GM20000 (cell line): ENCODE measurements around the gene PRSS48.
A peak's percentile ranks its signal among the peaks of the same experiment; 100 is the strongest.
"Not testable (repeated sequence)": the region's sequence is repeated elsewhere in the genome, so short reads cannot be mapped to it uniquely, and the experiment has no call there.

Experiments
- DNase-seq: peaks from one replicate; pipeline ENCODE4 v3.0.0; 2012; ENCODE audit warnings: low spot score
- CTCF ChIP-seq: IDR thresholded peaks from 2 replicates; pipeline ENCODE4 v1.5.1; 2012; ENCODE audit warnings: mild to moderate bottlenecking, control low read depth; ENCODE audit errors: extremely low read depth, missing control alignments

The PRSS48 gene

GRCh38 chr4:151276787-151277562 lies at the start of gene PRSS48:
PRSS48 (plus strand) TSS chr4:151277161; CDS start chr4:151277173, 12 bp downstream.
- peak; percentile 64 for TF ChIP-seq CTCF
- DNase-seq: peak; percentile 53

GRCh38 chr4:151227172-151227571 lies 49.8 kb upstream of the PRSS48 start:
- TF ChIP-seq CTCF: no peak
- DNase-seq: no peak

GRCh38 chr4:151227731-151228130 lies 49.2 kb upstream of the PRSS48 start:
- no peak for TF ChIP-seq CTCF
- DNase-seq: no peak

- no peak for DNase-seq
- TF ChIP-seq CTCF: no peak
Observed at GRCh38 chr4:151228189-151229119, 48.5 kb upstream of the PRSS48 start.

- no peak for TF ChIP-seq CTCF
- DNase-seq: no peak
Observed at GRCh38 chr4:151231915-151232595, 44.9 kb upstream of the PRSS48 start.

GRCh38 chr4:151233600-151233999 lies 43.4 kb upstream of the PRSS48 start:
- DNase-seq: no peak
- TF ChIP-seq CTCF: no peak

- not testable (repeated sequence) for DNase-seq
Observed at GRCh38 chr4:151235373-151235772, 41.6 kb upstream of the PRSS48 start.
